C4-2B (cell line): ENCODE results near the gene DAB1.
"Not testable (repeated sequence)": the region's sequence is repeated elsewhere in the genome, so short reads cannot be mapped to it uniquely, and the experiment has no call there.

Experiments
- ZFX ChIP-seq: fragments of 450-650 bp; IDR thresholded peaks from 2 replicates; pipeline ENCODE4 v1.6.1; 2017
- TF ChIP-seq, protein P1 (sequence below): fragments of 450-650 bp; conservative IDR thresholded peaks from 2 replicates; pipeline ENCODE4 v1.5.1; 2017; ENCODE audit warnings: mild to moderate bottlenecking

DNA sequence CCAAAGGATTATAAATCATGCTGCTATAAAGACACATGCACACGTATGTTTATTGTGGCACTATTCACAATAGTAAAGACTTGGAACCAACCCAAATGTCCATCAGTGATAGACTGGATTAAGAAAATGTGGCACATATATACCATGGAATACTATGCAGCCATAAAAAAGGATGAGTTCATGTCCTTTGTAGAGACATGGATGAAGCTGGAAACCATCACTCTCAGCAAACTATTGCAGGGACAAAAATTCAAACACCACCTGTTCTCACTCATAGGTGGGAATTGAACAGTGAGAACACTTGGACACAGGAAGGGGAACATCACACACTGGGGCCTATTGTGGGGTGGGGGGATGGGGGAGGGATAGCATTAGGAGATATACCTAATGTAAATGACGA, 203.0 kb downstream of the DAB1 start:
- TF ChIP-seq, protein P1, sequence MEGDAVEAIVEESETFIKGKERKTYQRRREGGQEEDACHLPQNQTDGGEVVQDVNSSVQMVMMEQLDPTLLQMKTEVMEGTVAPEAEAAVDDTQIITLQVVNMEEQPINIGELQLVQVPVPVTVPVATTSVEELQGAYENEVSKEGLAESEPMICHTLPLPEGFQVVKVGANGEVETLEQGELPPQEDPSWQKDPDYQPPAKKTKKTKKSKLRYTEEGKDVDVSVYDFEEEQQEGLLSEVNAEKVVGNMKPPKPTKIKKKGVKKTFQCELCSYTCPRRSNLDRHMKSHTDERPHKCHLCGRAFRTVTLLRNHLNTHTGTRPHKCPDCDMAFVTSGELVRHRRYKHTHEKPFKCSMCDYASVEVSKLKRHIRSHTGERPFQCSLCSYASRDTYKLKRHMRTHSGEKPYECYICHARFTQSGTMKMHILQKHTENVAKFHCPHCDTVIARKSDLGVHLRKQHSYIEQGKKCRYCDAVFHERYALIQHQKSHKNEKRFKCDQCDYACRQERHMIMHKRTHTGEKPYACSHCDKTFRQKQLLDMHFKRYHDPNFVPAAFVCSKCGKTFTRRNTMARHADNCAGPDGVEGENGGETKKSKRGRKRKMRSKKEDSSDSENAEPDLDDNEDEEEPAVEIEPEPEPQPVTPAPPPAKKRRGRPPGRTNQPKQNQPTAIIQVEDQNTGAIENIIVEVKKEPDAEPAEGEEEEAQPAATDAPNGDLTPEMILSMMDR: not testable (repeated sequence)
- not testable (repeated sequence) for TF ChIP-seq ZFX
